ENCODE data around the gene JUND.

GRCh38 chr19:18245297-18245696 lies 36.1 kb downstream of the JUND start:
- TF ChIP-seq CTCF (IDR thresholded peaks at IDR 0.05 in 8 of 11, conservative IDR thresholded peaks at IDR 0.05 in 3 of 11) (no peak), POLR2A (IDR thresholded peaks at IDR 0.05) (no peak)
